Left ventricle myocardium superior (tissue), 1 donor: Measurements from ENCODE around the gene EXOC5. TPM values are rescaled to one million over a fixed set of nuclear protein-coding genes. Genes with fewer than 3 reads are reported as not detected.

ENCODE experiments used
- ATAC-seq: fragments of 200-7000 bp; cut with Tn5 transposase; one replicate; pipeline ENCODE4 v1.9.1; 2020; ENCODE audit warnings: mild to moderate bottlenecking, moderate library complexity
- DNase-seq: peaks from one replicate; pipeline ENCODE4 v3.0.0-alpha.2; 2020
- intact Hi-C: fragments of 100-400 bp; cut with micrococcal nuclease; formaldehyde crosslinking; loops from one replicate; pipeline ENCODE4 v1.11.0; 2022
- total RNA-seq: library from RNA; stranded (reverse); fragmentation: NEBNext Ultra II Directional; extraction: Animal tissue kit (Norgen Biotek cat#: 25700); gene quantifications from one replicate; pipeline ENCODE4 v1.2.1, GENCODE V29; 2021
- donor health status: DM: no; HTN: yes; CAD: no; lungs with severe emphysema.

The EXOC5 gene
- total RNA-seq, 1 donor from 2014 or later: 64.2 TPM

DNA sequence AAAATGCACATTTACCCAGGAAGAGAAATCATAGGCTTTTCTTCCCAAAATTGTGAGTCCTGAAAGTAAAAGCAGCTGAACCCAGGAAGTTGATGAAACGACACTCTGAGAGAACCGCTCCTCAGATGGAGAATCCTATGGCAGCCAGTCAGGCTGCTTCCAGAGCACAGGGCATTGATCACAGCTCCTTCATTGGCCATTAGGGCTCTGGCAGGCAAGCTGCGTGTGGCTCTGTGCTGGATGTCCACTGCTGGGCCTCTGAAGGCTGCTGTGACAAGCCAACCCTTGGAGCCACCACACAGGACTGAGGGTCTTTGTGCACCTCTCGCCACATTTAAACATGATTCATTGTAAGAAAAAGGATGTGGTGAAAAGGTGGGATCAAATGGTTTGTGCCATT lies 89.4 kb downstream of the EXOC5 start:
- DNase-seq (no peak), ATAC-seq (no peak)
- intact Hi-C loops: no loop called here

DNA sequence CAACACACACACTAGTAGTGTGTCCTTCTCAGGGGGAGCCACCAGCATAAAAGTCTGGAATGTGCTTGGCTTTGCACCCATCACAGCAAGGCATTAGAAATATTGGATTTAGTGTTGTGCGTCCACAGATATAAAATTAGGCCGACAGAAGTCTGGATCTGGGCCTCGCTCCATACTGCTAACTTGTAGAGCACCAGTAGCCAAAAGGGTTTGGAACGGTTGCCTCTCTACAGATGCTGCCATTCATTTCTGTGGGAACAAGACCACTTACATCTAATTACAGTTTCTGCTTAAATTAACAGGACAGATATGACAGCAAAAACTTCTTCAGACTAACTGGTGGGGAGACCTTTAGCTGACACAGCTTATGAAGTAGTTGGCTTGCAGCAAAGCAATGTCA lies 94.2 kb downstream of the EXOC5 start:
- intact Hi-C loops: no loop called here
- DNase-seq (no peak), ATAC-seq (no peak)

DNA sequence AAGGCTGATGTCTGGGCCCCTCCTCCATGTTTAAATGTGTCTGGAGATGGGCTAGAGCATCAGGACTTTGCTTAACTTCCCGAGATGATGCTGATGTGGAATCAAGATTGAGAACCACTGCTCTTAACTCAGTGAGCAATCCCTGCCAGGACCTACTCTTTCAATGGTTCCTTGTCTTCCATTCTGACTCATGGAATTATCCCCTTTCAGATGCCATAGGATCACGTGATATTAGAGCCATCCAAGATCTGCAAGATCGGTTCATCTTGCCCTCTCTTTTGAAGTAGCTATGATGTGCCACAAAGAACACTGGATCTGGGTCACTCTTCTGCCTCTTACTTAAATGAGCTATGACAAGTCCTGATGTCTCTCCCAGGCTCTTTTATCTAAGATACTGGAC lies 96.8 kb downstream of the EXOC5 start:
- intact Hi-C loops: no loop called here
- DNase-seq: no peak
- no peak for ATAC-seq

DNA sequence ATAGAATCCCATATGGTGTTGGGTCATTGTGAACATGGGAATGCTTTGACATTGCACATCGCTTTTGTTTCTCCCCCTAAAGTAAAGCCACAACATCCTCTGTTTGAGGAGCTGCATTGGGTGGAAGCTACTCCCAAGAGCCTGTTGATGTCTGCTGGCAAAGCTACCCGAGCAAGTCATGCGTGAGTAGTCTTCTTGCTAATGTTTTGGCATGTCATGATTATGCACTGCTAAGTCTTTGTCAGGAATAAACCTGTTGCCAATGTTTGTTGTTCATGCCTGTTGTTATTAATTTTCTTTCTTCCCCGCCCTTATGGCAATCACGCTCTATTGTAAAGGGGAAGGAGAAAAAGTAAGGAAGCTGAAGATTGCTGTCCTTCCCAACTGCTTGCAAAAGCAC lies 97.3 kb downstream of the EXOC5 start:
- intact Hi-C loops: no loop called here
- DNase-seq (no peak), ATAC-seq (no peak)

DNA sequence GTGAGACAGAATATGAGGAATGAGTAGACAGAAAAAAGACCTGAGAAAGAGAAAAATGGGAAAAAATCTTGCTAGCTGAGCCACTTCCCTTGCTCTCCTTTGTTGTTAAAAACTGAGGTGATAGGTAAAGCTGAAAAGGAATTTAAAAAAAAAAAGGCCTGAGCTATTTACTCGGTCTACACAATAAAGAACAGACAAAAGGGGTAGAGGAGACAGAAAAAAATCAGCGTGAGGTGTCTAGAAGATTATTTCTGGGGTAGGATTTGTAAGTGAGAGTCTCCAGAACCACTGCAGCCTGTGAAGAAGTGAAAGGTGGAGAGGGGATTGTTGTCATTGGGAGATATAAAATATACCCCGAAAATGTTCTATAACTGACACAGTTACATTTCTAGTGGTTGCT lies 98.8 kb downstream of the EXOC5 start:
- ATAC-seq (no peak), DNase-seq (no peak)
- intact Hi-C loops: no loop called here

DNA sequence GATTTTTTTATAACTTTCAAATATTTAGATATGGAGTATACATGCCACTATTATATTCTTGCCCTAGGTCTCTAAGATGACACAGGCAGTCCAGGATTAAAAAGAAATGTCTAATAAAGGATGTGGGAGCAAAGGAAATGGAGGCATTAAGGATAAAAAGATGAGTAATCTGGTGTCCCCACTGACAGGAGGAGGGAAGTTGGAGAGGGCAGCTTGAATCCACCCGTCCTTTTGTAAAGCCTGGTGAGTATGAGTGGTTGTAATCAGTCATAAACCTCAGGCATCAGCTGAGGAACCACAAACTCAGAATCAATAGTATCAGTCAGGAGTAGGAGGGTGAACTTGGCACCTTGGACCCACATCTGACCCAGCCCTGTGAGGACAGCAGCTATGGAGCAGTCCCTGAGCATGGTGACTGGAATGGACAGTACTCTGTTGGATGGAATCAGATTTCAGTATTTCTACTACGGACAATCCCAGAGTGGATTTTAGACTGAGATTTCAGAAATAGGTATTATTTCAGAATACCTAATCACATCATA lies 100.5 kb downstream of the EXOC5 start:
- intact Hi-C loops: no loop called here
- DNase-seq (no peak), ATAC-seq (no peak)

DNA sequence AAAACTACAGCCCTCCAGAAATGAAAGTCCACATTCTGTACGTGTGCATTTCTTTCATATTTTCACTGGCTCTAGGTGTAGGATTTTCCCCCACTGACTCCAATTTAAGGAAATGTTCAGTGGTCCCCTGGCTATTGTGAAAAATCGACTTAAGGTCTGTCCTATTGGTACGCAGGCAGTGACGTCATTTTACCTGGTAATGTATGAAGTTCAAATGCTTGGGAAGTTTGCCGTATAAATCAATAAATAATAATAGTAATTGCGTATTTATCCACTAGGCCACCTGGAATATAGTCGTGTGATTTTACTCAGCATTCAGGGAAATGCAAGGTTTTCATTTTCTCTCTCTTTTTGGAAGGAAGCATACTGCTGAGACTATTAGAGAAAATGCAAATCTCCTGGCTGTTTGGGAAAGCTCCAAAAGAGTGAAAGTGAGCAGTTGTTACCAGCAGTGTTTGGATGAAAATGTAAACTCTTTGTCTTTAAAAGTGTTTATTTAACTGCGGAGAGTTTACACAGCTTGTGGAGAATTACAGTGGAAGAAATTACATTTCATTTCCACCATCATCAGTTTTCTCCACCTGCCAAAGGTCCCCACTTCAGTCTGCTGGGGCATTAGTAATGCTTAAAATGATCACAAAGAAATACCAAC lies 107.0 kb downstream of the EXOC5 start:
- DNase-seq (no peak), ATAC-seq (no peak)
- intact Hi-C loops: no loop called here

DNA sequence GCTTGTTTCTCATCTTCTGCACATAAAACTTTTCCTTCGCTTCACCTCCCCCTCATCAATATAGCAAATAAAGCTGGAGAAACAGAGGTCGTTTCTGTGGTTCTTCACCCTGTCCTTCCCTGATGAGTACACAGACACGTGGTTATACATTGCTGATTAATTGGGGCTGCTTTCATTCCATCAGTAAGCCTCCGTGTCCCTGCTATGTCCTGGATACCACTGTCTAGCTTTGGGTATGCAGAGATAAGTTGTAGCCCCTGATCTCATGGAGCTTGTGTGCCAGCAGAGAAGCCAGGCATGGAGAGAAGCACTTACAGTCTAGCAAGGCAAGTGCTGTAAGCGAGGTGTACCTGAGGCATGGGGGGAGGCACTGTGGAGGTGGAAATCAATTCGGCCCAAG lies 108.4 kb downstream of the EXOC5 start:
- ATAC-seq: no peak
- DNase-seq: no peak
- intact Hi-C loops: no loop called here

DNA sequence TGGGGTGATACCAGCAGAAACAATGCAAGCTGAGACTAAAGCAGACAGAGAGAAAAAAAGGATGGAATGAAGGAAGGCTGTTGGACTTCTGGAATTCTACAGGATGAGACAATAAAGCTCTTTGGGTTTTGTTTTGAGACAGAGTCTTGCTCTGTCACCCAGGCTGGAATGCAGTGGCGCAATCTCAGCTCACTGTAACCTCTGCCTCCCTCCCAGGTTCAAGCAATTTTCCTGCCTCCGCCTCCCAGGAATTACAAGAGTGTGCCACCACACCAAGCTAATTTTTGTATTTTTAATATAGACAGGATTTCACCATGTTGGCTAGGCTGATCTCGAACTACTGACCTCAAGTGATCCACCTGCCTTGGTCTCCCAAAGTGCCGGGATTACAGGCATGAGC lies 115.4 kb downstream of the EXOC5 start:
- ATAC-seq (no peak), DNase-seq (no peak)
- intact Hi-C loops: no loop called here

Other genes with a start within 250 kb of the EXOC5 start
- 39.4 TPM for gene AP5M1, start 66 bp upstream of the EXOC5 start, total RNA-seq
- 25.8 TPM for gene NAA30, start 121.7 kb upstream of the EXOC5 start, total RNA-seq
- gene CCDC198, start 225.0 kb upstream of the EXOC5 start, total RNA-seq: not detected